HepG2 (cell line): ENCODE data around the gene COMT. TPM values are rescaled to one million over a fixed set of nuclear protein-coding genes. Genes with fewer than 3 reads are reported as not detected.

Experiments
- ATM ChIP-seq: fragments of 450-650 bp; IDR thresholded peaks from 2 replicates; pipeline ENCODE4 v1.7.1; 2017; ENCODE audit warnings: mild to moderate bottlenecking, borderline replicate concordance
- CBX5 ChIP-seq: sonication (generic); formaldehyde crosslinking; IDR thresholded peaks from 2 replicates; pipeline ENCODE4 v1.4.0; 2020; ENCODE audit warnings: missing genetic modification reagents, borderline replicate concordance
- DNMT1 ChIP-seq: sonication (generic); formaldehyde crosslinking; IDR thresholded peaks from 2 replicates; pipeline ENCODE4 v1.5.1; 2020; ENCODE audit warnings: mild to moderate bottlenecking, missing genetic modification reagents
- JUND ChIP-seq: sonication (generic); formaldehyde crosslinking; IDR thresholded peaks from 2 replicates; pipeline ENCODE4 v1.8.0; 2022; ENCODE audit warnings: mild to moderate bottlenecking, missing genetic modification reagents
- MTF2 ChIP-seq: sonication (generic); formaldehyde crosslinking; IDR thresholded peaks from 2 replicates; pipeline ENCODE4 v1.5.0; 2020; ENCODE audit warnings: missing genetic modification reagents, borderline replicate concordance
- NPAS2 ChIP-seq: sonication (generic); formaldehyde crosslinking; IDR thresholded peaks from 2 replicates; pipeline ENCODE4 v1.8.0; 2022; ENCODE audit warnings: mild to moderate bottlenecking, missing genetic modification reagents, borderline replicate concordance
- RBM22 ChIP-seq: fragments of 200-400 bp; formaldehyde crosslinking; optimal IDR thresholded peaks from 2 replicates; pipeline ENCODE3; 2017; ENCODE audit warnings: mild to moderate bottlenecking, low read length, moderate library complexity
- SMYD3 ChIP-seq: sonication (generic); formaldehyde crosslinking; IDR thresholded peaks from 2 replicates; pipeline ENCODE4 v1.8.1; 2023; ENCODE audit warnings: mild to moderate bottlenecking, missing genetic modification reagents
- SRSF4 ChIP-seq: fragments of 200-400 bp; formaldehyde crosslinking; IDR thresholded peaks from one replicate; pipeline ENCODE4 v1.6.1; 2018; ENCODE audit warnings: mild to moderate bottlenecking, low read depth, low read length, moderate library complexity; ENCODE audit not compliant: poor library complexity, severe bottlenecking
- TOE1 ChIP-seq: sonication (generic); formaldehyde crosslinking; IDR thresholded peaks from 2 replicates; pipeline ENCODE4 v1.4.0; 2020; ENCODE audit warnings: mild to moderate bottlenecking, missing genetic modification reagents
- ZEB1 ChIP-seq: IDR thresholded peaks from 2 replicates; pipeline ENCODE4 v1.6.1; 2012; ENCODE audit warnings: mild to moderate bottlenecking, low read depth, inconsistent platforms; ENCODE audit not compliant: insufficient replicate concordance
- polyA plus RNA-seq, 8 experiments: library from polyadenylated mRNA; depleted of rRNA in 3 of 8; stranded (reverse) in 7 of 8; unstranded in 1 of 8; fragments of >200 nt; fragmentation: Illumina TruSeq in 4 of 8; extraction: Trizol in 4 of 8; gene quantifications; 2 replicates each; pipeline versions ENCODE4 v1.2.1 to v1.2.3, GENCODE V29; 2011 to 2016; ENCODE audit warnings: low read depth in 4 of 8, missing spikeins in 1 of 8, mixed read lengths in 1 of 8; ENCODE audit not compliant: insufficient read depth in 1 of 8
- total RNA-seq, 5 experiments: library from RNA; depleted of rRNA; stranded (reverse); fragments of >200 nt; fragmentation: Illumina TruSeq; extraction: Trizol; gene quantifications; 2 replicates each; pipeline ENCODE4 v1.2.3, GENCODE V29; 2016; ENCODE audit warnings: low read depth in 1 of 5
- TF ChIP-seq, protein P1 (sequence below): sonication (generic); formaldehyde crosslinking; IDR thresholded peaks from 2 replicates; pipeline ENCODE4 v1.4.0; 2020; ENCODE audit warnings: missing genetic modification reagents
- TF ChIP-seq, protein P2 (sequence below): sonication (generic); formaldehyde crosslinking; IDR thresholded peaks from 2 replicates; pipeline ENCODE4 v1.5.0; 2020; ENCODE audit warnings: mild to moderate bottlenecking, missing genetic modification reagents, moderate library complexity

The COMT gene
- total and polyA plus RNA-seq, 2 of the 13 experiments (the other 11 are each of a cell fraction or from before 2014, with no cell fraction given) = 156 to 162 TPM

DNA sequence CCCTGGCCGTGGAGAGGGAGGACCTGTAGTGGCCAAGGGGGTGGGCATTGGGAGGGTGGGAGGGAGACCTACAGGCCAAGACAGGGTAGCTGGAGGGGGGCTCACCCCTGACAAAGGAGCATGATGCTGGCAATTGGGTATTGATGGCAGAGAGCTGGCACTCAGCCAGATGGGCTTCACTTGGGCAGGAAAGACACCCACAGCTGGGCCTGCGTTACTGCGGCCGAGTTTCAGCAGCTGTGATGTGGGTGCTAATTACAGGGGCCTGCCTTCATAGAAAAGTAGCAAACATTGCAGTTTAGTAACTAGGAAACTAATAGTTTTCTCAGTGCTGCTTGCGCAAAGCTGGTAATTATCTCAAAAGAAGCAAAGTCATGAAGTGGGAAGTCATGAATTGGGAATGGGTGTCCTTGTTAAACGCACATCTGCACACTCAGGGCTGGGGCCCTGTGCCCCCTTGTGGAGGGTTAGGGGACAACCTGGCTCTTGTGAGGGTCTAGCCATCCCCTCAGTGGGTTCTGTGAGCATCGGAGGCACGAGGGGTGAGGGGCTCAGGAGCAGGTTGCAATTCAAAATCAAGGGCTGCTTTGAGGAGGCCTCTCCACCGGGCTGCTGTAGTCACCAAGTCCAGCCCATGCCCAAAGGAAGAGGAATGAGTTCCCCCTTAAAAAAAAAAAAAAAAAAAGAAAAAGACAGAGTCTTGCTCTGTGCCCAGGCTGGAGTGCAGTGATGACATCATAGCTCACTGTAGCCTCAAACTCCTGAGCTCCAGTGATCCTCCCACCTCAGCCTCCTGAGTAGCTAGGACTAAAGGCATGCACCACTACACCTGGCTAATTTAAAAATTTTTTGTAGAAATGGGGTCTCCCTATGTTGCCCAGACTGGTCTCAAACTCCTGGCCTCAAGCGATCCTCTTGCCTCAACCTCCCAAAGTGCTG is 24.5 kb downstream of the COMT start (continued):
- TF ChIP-seq SMYD3 (CRISPR knock-in tag) (no peak), CBX5 (CRISPR knock-in tag) (no peak), NPAS2 (CRISPR knock-in tag) (no peak), JUND (CRISPR knock-in tag) (no peak), ZEB1 (no peak), SRSF4 (no peak), DNMT1 (CRISPR knock-in tag) (no peak), MTF2 (CRISPR knock-in tag) (no peak), ATM (no peak), TOE1 (CRISPR knock-in tag) (no peak), RBM22 (peak; percentile 33)
- TF ChIP-seq, protein P1, sequence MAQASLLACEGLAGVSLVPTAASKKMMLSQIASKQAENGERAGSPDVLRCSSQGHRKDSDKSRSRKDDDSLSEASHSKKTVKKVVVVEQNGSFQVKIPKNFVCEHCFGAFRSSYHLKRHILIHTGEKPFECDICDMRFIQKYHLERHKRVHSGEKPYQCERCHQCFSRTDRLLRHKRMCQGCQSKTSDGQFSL = no peak
- TF ChIP-seq, protein P2, sequence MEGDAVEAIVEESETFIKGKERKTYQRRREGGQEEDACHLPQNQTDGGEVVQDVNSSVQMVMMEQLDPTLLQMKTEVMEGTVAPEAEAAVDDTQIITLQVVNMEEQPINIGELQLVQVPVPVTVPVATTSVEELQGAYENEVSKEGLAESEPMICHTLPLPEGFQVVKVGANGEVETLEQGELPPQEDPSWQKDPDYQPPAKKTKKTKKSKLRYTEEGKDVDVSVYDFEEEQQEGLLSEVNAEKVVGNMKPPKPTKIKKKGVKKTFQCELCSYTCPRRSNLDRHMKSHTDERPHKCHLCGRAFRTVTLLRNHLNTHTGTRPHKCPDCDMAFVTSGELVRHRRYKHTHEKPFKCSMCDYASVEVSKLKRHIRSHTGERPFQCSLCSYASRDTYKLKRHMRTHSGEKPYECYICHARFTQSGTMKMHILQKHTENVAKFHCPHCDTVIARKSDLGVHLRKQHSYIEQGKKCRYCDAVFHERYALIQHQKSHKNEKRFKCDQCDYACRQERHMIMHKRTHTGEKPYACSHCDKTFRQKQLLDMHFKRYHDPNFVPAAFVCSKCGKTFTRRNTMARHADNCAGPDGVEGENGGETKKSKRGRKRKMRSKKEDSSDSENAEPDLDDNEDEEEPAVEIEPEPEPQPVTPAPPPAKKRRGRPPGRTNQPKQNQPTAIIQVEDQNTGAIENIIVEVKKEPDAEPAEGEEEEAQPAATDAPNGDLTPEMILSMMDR (CRISPR knock-in tag) = peak; percentile 57
